GM23338 (cell line): Measurements from ENCODE around the gene PCDHGA1. TPM values are rescaled to one million over a fixed set of nuclear protein-coding genes. Genes with fewer than 3 reads are reported as not detected.

ENCODE experiments used
- ATAC-seq: fragments of 200-7000 bp; cut with Tn5 transposase; 3 replicates; pipeline ENCODE4 v1.9.1; 2020
- DNase-seq: peaks from one replicate; pipeline ENCODE4 v3.0.0-alpha.2; 2015; ENCODE audit warnings: low spot score
- H2AFZ ChIP-seq: fragments of 200-600 bp; sonication (generic); 2 replicates; pipeline ENCODE4 v1.8.0; 2016; ENCODE audit warnings: antibody characterized with exemption, mild to moderate bottlenecking, moderate library complexity
- H3F3A ChIP-seq: fragments of 200-600 bp; sonication (generic); replicated peaks from 2 replicates; pipeline ENCODE4 v1.8.0; 2017; ENCODE audit warnings: antibody characterized with exemption, mixed run types, low read depth
- H3K27ac ChIP-seq: fragments of 200-600 bp; sonication (generic); 2 replicates; pipeline ENCODE4 v1.6.1; 2016; ENCODE audit warnings: low read depth
- H3K27me3 ChIP-seq: fragments of 200-600 bp; sonication (generic); 2 replicates; pipeline ENCODE4 v1.8.0; 2016; ENCODE audit warnings: mild to moderate bottlenecking, mixed run types, moderate library complexity; ENCODE audit not compliant: insufficient read depth
- H3K36me3 ChIP-seq: fragments of 200-600 bp; sonication (generic); 2 replicates; pipeline ENCODE4 v1.8.0; 2016; ENCODE audit warnings: mild to moderate bottlenecking; ENCODE audit not compliant: insufficient read depth
- H3K4me1 ChIP-seq: fragments of 200-600 bp; sonication (generic); 2 replicates; pipeline ENCODE4 v1.8.0; 2016; ENCODE audit warnings: mild to moderate bottlenecking, moderate library complexity; ENCODE audit not compliant: insufficient read depth
- H3K4me2 ChIP-seq: fragments of 200-600 bp; sonication (generic); 2 replicates; pipeline ENCODE4 v1.7.1; 2017; ENCODE audit warnings: mixed run types
- H3K4me3 ChIP-seq: fragments of 200-600 bp; sonication (generic); 2 replicates; pipeline ENCODE4 v1.6.1; 2016; ENCODE audit warnings: mixed run types
- H3K79me2 ChIP-seq: fragments of 200-600 bp; sonication (generic); replicated peaks from 2 replicates; pipeline ENCODE4 v1.8.0; 2017; ENCODE audit warnings: mild to moderate bottlenecking; ENCODE audit not compliant: insufficient read depth
- H3K9me2 ChIP-seq: fragments of 200-600 bp; sonication (generic); 2 replicates; pipeline ENCODE4 v1.8.0; 2017; ENCODE audit not compliant: insufficient read depth
- H4K20me1 ChIP-seq: fragments of 200-600 bp; sonication (generic); replicated peaks from 2 replicates; pipeline ENCODE4 v1.8.0; 2017; ENCODE audit warnings: mild to moderate bottlenecking; ENCODE audit not compliant: insufficient read depth
- H3K27ac Mint-ChIP-seq: 2 replicates; pipeline ENCODE4 v1.8.0; 2020; ENCODE audit warnings: inconsistent platforms, mild to moderate bottlenecking, moderate library complexity, mixed read lengths
- H3K27me3 Mint-ChIP-seq: 3 replicates; pipeline ENCODE4 v1.8.0; 2022; ENCODE audit warnings: low read depth, mild to moderate bottlenecking, moderate library complexity, mixed read lengths, inconsistent platforms; ENCODE audit not compliant: insufficient read depth, poor library complexity
- H3K36me3 Mint-ChIP-seq: 3 replicates; pipeline ENCODE4 v1.8.0; 2021; ENCODE audit warnings: low read depth, mild to moderate bottlenecking, inconsistent platforms, moderate library complexity, mixed read lengths
- H3K4me1 Mint-ChIP-seq: 3 replicates; pipeline ENCODE4 v1.8.0; 2020; ENCODE audit warnings: mild to moderate bottlenecking, inconsistent platforms, mixed read lengths
- H3K4me3 Mint-ChIP-seq: 3 replicates; pipeline ENCODE4 v1.8.0; 2021; ENCODE audit warnings: moderate library complexity, mild to moderate bottlenecking, inconsistent platforms, mixed read lengths
- H3K9me3 Mint-ChIP-seq: 3 replicates; pipeline ENCODE4 v1.8.0; 2020; ENCODE audit warnings: moderate library complexity, mild to moderate bottlenecking, inconsistent platforms, mixed read lengths
- CREB1 ChIP-seq: fragments of 250-450 bp; sonication (Bioruptor Pico); IDR thresholded peaks from 2 replicates; pipeline ENCODE4 v1.5.0; 2020; ENCODE audit warnings: low read depth, mild to moderate bottlenecking, moderate library complexity
- EZH2 ChIP-seq: fragments of 200-600 bp; sonication (generic); IDR thresholded peaks from one replicate; pipeline ENCODE4 v1.8.0; 2017; ENCODE audit warnings: antibody characterized with exemption, mild to moderate bottlenecking, low read depth; ENCODE audit not compliant: unreplicated experiment
- JUNB ChIP-seq: IDR thresholded peaks from one replicate; pipeline ENCODE4 v1.6.1; 2016; ENCODE audit warnings: antibody characterized with exemption; ENCODE audit not compliant: unreplicated experiment
- POLR2AphosphoS5 ChIP-seq: IDR thresholded peaks from 2 replicates; pipeline ENCODE4 v1.6.1; 2016; ENCODE audit warnings: antibody characterized with exemption, low read depth
- ZNF331 ChIP-seq: fragments of 250-450 bp; sonication (Bioruptor Pico); IDR thresholded peaks from 2 replicates; pipeline ENCODE4 v1.5.0; 2020; ENCODE audit warnings: low read depth, mild to moderate bottlenecking, moderate library complexity
- polyA plus RNA-seq: library from polyadenylated mRNA; unstranded; fragments of >200 nt; fragmentation: Nextera tagmentation; extraction: Ambion mirVana; gene quantifications from 2 replicates; pipeline ENCODE4 v1.2.1, GENCODE V29; 2016
- total RNA-seq: library from RNA; depleted of rRNA; stranded (reverse); fragments of >200 nt; shearing (Covaris generic); gene quantifications from 2 replicates; pipeline ENCODE4 v1.2.3, GENCODE V29; 2014
- TF ChIP-seq, protein P1 (sequence below): IDR thresholded peaks from one replicate; pipeline ENCODE4 v1.6.1; 2018; ENCODE audit warnings: antibody characterized with exemption; ENCODE audit not compliant: unreplicated experiment
- TF ChIP-seq, protein P2 (sequence below): IDR thresholded peaks from 2 replicates; pipeline ENCODE4 v1.6.1; 2016; ENCODE audit warnings: antibody characterized with exemption
- TF ChIP-seq, protein P3 (sequence below), 2 experiments: fragments of 200-600 bp in 1 of 2; sonication (generic) in 1 of 2; conservative IDR thresholded peaks; 2 replicates each; pipeline versions ENCODE4 v1.5.1 to v1.6.1; 2016 to 2017; ENCODE audit warnings: antibody characterized with exemption in 2 of 2, low read depth in 2 of 2, mild to moderate bottlenecking in 2 of 2, moderate library complexity in 1 of 2

The PCDHGA1 gene
- total and polyA plus RNA-seq, 2 experiments from 2014 or later, result 0.39 to 1.7 TPM

DNA sequence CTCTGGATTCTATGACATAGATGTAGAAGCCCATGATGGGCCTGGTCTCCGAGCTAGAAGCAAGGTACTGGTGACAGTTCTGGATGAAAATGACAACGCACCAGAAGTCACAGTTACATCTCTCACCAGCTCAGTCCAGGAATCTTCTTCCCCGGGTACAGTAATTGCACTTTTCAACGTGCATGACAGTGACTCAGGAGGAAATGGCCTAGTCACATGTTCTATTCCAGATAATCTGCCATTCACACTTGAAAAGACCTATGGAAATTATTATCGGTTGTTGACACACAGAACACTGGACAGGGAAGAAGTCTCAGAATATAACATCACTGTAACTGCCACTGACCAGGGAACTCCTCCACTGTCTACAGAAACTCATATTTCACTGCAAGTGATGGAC lies 25.8 kb downstream of the PCDHGA1 start (continued):
- TF ChIP-seq EZH2 (no peak), POLR2AphosphoS5 (no peak), JUNB (no peak), ZNF331 (no peak), CREB1 (no peak)
- TF ChIP-seq, protein P1, sequence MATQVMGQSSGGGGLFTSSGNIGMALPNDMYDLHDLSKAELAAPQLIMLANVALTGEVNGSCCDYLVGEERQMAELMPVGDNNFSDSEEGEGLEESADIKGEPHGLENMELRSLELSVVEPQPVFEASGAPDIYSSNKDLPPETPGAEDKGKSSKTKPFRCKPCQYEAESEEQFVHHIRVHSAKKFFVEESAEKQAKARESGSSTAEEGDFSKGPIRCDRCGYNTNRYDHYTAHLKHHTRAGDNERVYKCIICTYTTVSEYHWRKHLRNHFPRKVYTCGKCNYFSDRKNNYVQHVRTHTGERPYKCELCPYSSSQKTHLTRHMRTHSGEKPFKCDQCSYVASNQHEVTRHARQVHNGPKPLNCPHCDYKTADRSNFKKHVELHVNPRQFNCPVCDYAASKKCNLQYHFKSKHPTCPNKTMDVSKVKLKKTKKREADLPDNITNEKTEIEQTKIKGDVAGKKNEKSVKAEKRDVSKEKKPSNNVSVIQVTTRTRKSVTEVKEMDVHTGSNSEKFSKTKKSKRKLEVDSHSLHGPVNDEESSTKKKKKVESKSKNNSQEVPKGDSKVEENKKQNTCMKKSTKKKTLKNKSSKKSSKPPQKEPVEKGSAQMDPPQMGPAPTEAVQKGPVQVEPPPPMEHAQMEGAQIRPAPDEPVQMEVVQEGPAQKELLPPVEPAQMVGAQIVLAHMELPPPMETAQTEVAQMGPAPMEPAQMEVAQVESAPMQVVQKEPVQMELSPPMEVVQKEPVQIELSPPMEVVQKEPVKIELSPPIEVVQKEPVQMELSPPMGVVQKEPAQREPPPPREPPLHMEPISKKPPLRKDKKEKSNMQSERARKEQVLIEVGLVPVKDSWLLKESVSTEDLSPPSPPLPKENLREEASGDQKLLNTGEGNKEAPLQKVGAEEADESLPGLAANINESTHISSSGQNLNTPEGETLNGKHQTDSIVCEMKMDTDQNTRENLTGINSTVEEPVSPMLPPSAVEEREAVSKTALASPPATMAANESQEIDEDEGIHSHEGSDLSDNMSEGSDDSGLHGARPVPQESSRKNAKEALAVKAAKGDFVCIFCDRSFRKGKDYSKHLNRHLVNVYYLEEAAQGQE, result no peak
- TF ChIP-seq, protein P2, sequence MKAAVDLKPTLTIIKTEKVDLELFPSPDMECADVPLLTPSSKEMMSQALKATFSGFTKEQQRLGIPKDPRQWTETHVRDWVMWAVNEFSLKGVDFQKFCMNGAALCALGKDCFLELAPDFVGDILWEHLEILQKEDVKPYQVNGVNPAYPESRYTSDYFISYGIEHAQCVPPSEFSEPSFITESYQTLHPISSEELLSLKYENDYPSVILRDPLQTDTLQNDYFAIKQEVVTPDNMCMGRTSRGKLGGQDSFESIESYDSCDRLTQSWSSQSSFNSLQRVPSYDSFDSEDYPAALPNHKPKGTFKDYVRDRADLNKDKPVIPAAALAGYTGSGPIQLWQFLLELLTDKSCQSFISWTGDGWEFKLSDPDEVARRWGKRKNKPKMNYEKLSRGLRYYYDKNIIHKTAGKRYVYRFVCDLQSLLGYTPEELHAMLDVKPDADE, result no peak
- TF ChIP-seq, protein P3, sequence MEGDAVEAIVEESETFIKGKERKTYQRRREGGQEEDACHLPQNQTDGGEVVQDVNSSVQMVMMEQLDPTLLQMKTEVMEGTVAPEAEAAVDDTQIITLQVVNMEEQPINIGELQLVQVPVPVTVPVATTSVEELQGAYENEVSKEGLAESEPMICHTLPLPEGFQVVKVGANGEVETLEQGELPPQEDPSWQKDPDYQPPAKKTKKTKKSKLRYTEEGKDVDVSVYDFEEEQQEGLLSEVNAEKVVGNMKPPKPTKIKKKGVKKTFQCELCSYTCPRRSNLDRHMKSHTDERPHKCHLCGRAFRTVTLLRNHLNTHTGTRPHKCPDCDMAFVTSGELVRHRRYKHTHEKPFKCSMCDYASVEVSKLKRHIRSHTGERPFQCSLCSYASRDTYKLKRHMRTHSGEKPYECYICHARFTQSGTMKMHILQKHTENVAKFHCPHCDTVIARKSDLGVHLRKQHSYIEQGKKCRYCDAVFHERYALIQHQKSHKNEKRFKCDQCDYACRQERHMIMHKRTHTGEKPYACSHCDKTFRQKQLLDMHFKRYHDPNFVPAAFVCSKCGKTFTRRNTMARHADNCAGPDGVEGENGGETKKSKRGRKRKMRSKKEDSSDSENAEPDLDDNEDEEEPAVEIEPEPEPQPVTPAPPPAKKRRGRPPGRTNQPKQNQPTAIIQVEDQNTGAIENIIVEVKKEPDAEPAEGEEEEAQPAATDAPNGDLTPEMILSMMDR (conservative IDR thresholded peaks at IDR 0.05; ENCODE audit: low read depth in 2 of 2), result no peak

DNA sequence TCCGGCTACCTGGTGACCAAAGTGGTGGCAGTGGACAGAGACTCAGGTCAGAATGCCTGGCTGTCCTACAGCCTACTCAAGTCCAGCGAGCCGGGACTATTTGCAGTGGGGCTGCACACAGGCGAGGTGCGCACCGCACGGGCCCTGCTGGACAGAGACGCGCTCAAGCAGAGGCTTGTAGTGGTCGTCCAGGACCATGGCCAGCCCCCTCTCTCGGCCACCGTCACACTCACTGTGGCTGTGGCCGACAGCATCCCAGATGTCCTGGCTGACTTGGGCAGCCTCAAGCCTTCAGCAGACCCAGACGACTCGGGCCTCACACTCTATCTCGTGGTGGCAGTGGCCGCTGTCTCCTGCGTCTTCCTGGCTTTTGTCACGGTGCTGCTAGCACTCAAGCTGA lies 26.6 kb downstream of the PCDHGA1 start:
- DNase-seq (no peak), ATAC-seq (no peak)
- no peak overlapping the region for H3K27ac Mint-ChIP-seq
- no peak overlapping the region for H3K4me2 ChIP-seq
- H3K4me1 ChIP-seq, result no peaks in the 10 kb centered on the region
- H3F3A ChIP-seq, result 0 out of 2 replicates have a peak, but pooled peaks cover 3% of the 10 kb centered on the region
- H3K27me3 Mint-ChIP-seq, result peaks cover 11% of the 10 kb centered on the region
- H3K4me1 Mint-ChIP-seq, result peaks cover 5% of the 10 kb centered on the region
- no peaks in the 10 kb centered on the region for H3K27me3 ChIP-seq
- no peaks in the 10 kb centered on the region for H4K20me1 ChIP-seq
- no peaks in the 10 kb centered on the region for H3K79me2 ChIP-seq
- H3K4me3 ChIP-seq, result no peak overlapping the region
- H3K36me3 ChIP-seq, result no peaks in the 10 kb centered on the region
- H3K27ac ChIP-seq, result no peak overlapping the region
- H3K36me3 Mint-ChIP-seq, result peaks cover 64% of the 10 kb centered on the region
- no peaks in the 10 kb centered on the region for H3K9me2 ChIP-seq
- H2AFZ ChIP-seq, result no peak overlapping the region
- no peak overlapping the region for H3K4me3 Mint-ChIP-seq
- peaks cover 65% of the 10 kb centered on the region for H3K9me3 Mint-ChIP-seq
- TF ChIP-seq, protein P2, result no peak
- TF ChIP-seq, protein P1, result peak; percentile 49
- TF ChIP-seq ZNF331, result no peak
